ENCODE data around the gene RHOD. TPM values are rescaled to one million over a fixed set of nuclear protein-coding genes. Genes with fewer than 3 reads are reported as not detected.

Gene RHOD
- total and polyA plus RNA-seq, 2 donors (not counting 3 experiments of a cell fraction or from before 2014, with no cell fraction given), result 10.6 to 17.9 TPM

- H3K9me3 ChIP-seq (replicated peaks; ENCODE audit: control insufficient read depth, insufficient read depth, low read length), result no peaks in the 10 kb centered on the region
- no peaks in the 10 kb centered on the region for H3K79me2 ChIP-seq (ENCODE audit: control insufficient read depth, insufficient read depth, low read length)
- H3K27ac ChIP-seq (ENCODE audit: insufficient read depth, low read depth, low read length), result no peak overlapping the region
- no peaks in the 10 kb centered on the region for H3K9me1 ChIP-seq (replicated peaks; ENCODE audit: control insufficient read depth, extremely low read depth, insufficient read depth, low read length)
- ChIA-PET POLR2A (interaction anchor here (0.6 kb wide), 1 partner anchor 168 kb away, joined by 5 read pairs; no protein-coding TSS in a partner anchor), CTCF (interaction anchor here (0.7 kb wide), 1 partner anchor 9 kb away, joined by 3 read pairs; no protein-coding TSS in a partner anchor)
- intact Hi-C loops (cut with micrococcal nuclease) (no loop called here), dilution Hi-C loops (cut with MboI; ENCODE audit: extremely low pct_ligation_motif_present, low sequenced_read_pairs) (no loop called here)
- DNase-seq (ENCODE audit: low read depth, low spot score), result no peak
- no TSS peak for BruUV-seq (replicated peaks)
- no peak overlapping the region for H2AFZ ChIP-seq (ENCODE audit: low read depth, low read length)
- no peak for FAIRE-seq
- H3K4me3 ChIP-seq (replicated peaks in 1 of 3; ENCODE audit: insufficient read depth in 1 of 3, low read depth in 1 of 3, low read length in 3 of 3), result no peak overlapping the region
- H3K27me3 ChIP-seq (ENCODE audit: control insufficient read depth in 2 of 2, insufficient read depth in 2 of 2, low read length in 2 of 2), result peaks cover 0 to 3% of the 10 kb centered on the region in 2 experiments
- H3K9ac ChIP-seq (replicated peaks; ENCODE audit: extremely low read depth, insufficient read depth, low read length), result no peak overlapping the region
- no peaks in the 10 kb centered on the region for H3K36me3 ChIP-seq (ENCODE audit: control insufficient read depth in 2 of 2, extremely low read depth in 1 of 2, insufficient read depth in 2 of 2, low read length in 2 of 2)
- H4K20me1 ChIP-seq (replicated peaks; ENCODE audit: control insufficient read depth, extremely low read depth, insufficient read depth, low read length), result no peaks in the 10 kb centered on the region
- TF ChIP-seq GATA2 (IDR thresholded peaks at IDR 0.05; ENCODE audit: insufficient read depth, insufficient read length, low read depth, low read length), result no peak
- no peak for TF ChIP-seq MAX (IDR thresholded peaks at IDR 0.05; ENCODE audit: insufficient read depth, insufficient read length)
- no peak for TF ChIP-seq MYC (IDR thresholded peaks at IDR 0.05; ENCODE audit: low read depth, low read length)
- TF ChIP-seq POLR2A (IDR thresholded peaks at IDR 0.05; ENCODE audit: low read depth, low read length), result no peak
- no peak for TF ChIP-seq POLR2AphosphoS5 (IDR thresholded peaks at IDR 0.05; ENCODE audit: insufficient read depth, low read depth, low read length)
- no peak for TF ChIP-seq JUN (IDR thresholded peaks at IDR 0.05; ENCODE audit: borderline replicate concordance, insufficient read depth, insufficient read length, low read depth)
- no peak for TF ChIP-seq FOS (IDR thresholded peaks at IDR 0.05; ENCODE audit: borderline replicate concordance, insufficient read depth, low read length)
- TF ChIP-seq EZH2 (IDR thresholded peaks at IDR 0.05; ENCODE audit: borderline replicate concordance, low read depth, low read length, severe bottlenecking), result no peak
- no peak overlapping the region for H3K4me2 ChIP-seq (ENCODE audit: insufficient read depth, low read length)
- H3K4me1 ChIP-seq (ENCODE audit: control insufficient read depth, extremely low read depth, insufficient read depth, low read length), result no peaks in the 10 kb centered on the region
Observed at GRCh38 chr11:67030976-67031375, 25.7 kb upstream of the RHOD start.
